Thoracic aorta (tissue), 2 donors: ENCODE data around the gene NDUFA7. TPM values are rescaled to one million over a fixed set of nuclear protein-coding genes. Genes with fewer than 3 reads are reported as not detected.
"Not testable (repeated sequence)": the region's sequence is repeated elsewhere in the genome, so short reads cannot be mapped to it uniquely, and the experiment has no call there.

ENCODE experiments used
- ATAC-seq: fragments of 150-250 bp; one replicate; pipeline ENCODE4 v1.8.0; 2017; ENCODE audit warnings: low read depth; ENCODE audit not compliant: insufficient number of reproducible peaks, low FRiP score
- DNase-seq: peaks from one replicate; pipeline ENCODE4 v3.0.0-alpha.2; 2020; ENCODE audit warnings: low spot score
- H3K27ac ChIP-seq, 2 donors: fragments of 200-600 bp; sonication (generic); 1 replicate in 1 of 2; 2 replicates in 1 of 2; pipeline ENCODE4 v1.5.1; 2016; ENCODE audit warnings: mild to moderate bottlenecking in 2 of 2, moderate library complexity in 2 of 2
- H3K27me3 ChIP-seq: fragments of 200-600 bp; sonication (generic); replicated peaks from 2 replicates; pipeline ENCODE4 v1.6.0; 2016; ENCODE audit warnings: mild to moderate bottlenecking; ENCODE audit not compliant: insufficient read depth
- H3K36me3 ChIP-seq: fragments of 200-600 bp; sonication (generic); one replicate; pipeline ENCODE4 v1.5.1; 2016
- H3K4me1 ChIP-seq, 2 donors: fragments of 200-600 bp; sonication (generic); 1 replicate in 1 of 2; 2 replicates in 1 of 2; pipeline versions ENCODE4 v1.5.1 to v1.6.0; 2016; ENCODE audit warnings: low read depth in 2 of 2, mild to moderate bottlenecking in 1 of 2; ENCODE audit not compliant: control insufficient read depth in 1 of 2
- H3K4me3 ChIP-seq: fragments of 200-600 bp; sonication (generic); 2 replicates; pipeline ENCODE4 v1.5.1; 2016; ENCODE audit warnings: mild to moderate bottlenecking
- H3K9me3 ChIP-seq: fragments of 200-600 bp; sonication (generic); 2 replicates; pipeline ENCODE4 v1.5.1; 2016
- CTCF ChIP-seq: fragments of 200-600 bp; sonication (generic); IDR thresholded peaks from one replicate; pipeline ENCODE4 v1.5.1; 2019; ENCODE audit warnings: antibody characterized with exemption
- total RNA-seq, 2 donors: library from RNA; depleted of rRNA; stranded (reverse); fragments of >200 nt; gene quantifications; one replicate each; pipeline versions ENCODE4 v1.1.0 to v1.2.3, GENCODE V29; 2016

NDUFA7 gene
- total RNA-seq, 2 donors from 2014 or later, result 9.2 to 22.2 TPM

GRCh38 chr19:8319807-8320520, 1.2 kb downstream of the NDUFA7 start:
- Histone ChIP-seq H3K36me3 (peaks cover 26% of the 10 kb centered on the region), H3K27ac (no peak overlapping the region), H3K4me1 (peaks cover 22 to 26% of the 10 kb centered on the region in 2 donors), H3K4me3 (peak overlapping the region; percentile 91), H3K9me3 (no peaks in the 10 kb centered on the region), H3K27me3 (no peaks in the 10 kb centered on the region)
- ATAC-seq, result no peak
- TF ChIP-seq CTCF, result no peak
- no peak for DNase-seq

- not testable (repeated sequence) for ATAC-seq, H3K9me3 ChIP-seq, H3K27me3 ChIP-seq, H3K27ac ChIP-seq, H3K4me3 ChIP-seq, DNase-seq
- Histone ChIP-seq H3K36me3 (peaks cover 31% of the 10 kb centered on the region), H3K4me1 (peaks cover 22 to 26% of the 10 kb centered on the region in 2 donors)
These were observed 2.3 kb downstream of the NDUFA7 start for GRCh38 chr19:8318835-8319234.

DNA sequence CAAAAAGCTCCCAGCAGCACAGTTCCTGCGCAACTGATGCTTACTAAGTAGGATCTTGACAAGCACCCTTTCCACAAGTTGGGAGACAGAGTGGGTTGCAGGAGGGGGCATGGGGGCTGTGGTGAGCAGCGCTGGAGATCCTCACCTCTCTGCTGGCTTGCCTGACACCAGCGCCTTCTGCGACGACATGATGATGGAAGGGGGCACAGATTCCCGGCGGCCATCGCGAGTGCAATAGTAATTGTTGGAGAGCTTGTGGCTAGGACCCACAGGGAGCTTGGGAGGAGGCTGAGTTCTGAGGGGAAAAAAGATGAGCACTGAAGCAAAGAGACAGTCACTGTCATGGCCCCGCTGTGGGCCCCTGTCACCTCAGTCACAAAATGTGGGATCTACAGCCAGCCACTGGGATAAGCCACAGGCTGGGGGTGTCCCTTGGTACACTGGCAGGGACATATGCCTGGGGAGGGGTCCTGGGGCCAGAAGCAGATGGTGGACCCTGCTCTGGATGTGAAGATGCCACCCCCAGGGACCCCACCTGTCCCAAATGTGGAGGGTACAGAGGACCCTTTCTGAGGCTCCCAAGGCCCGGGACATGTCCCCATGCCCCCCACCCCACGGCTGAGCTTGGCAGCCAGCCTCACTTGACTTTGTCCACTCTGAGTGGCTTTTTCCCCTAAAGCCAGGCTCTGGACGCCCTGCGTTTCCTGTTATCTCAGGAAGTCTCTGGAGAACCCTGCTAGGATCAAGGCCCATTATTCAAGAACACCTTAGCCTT, 4.6 kb downstream of the NDUFA7 start:
- Histone ChIP-seq H3K9me3 (no peaks in the 10 kb centered on the region), H3K36me3 (peaks cover 23% of the 10 kb centered on the region), H3K27ac (no peak overlapping the region), H3K4me1 (peaks cover 9 to 12% of the 10 kb centered on the region in 2 donors), H3K27me3 (no peaks in the 10 kb centered on the region), H3K4me3 (no peak overlapping the region)
- ATAC-seq, result no peak
- DNase-seq, result no peak
- TF ChIP-seq CTCF, result no peak

DNA sequence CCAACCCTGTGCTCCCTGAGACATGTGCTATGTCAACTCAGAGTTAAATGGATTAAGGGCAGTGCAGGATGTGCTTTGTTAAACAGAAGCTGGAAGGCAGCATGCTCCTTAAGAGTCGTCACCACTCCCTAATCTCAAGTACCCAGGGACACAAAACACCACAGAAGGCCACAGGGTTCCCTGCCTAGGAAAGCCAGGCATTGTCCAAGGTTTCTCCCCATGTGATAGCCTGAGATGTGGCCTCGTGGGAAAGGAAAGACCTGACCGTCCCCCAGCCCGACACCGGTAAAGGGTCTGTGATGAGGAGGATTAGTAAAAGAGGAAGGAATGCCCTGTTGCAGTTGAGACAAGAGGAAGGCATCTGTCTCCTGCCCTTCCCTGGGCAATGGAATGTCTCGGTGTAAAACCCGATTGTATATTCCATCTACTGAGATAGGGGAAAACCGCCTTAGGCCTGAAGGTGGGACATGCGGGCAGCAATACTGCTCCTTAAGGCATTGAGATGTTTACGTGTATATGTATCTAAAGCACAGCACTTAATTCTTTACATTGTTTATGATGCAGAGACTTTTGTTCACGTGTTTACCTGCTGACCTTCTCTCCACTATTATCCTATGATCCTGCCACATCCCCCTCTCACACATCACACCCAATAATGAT, 6.1 kb downstream of the NDUFA7 start:
- H3K9me3 ChIP-seq, H3K4me1 ChIP-seq, ATAC-seq, H3K27me3 ChIP-seq, DNase-seq, H3K27ac ChIP-seq, H3K4me3 ChIP-seq: not testable (repeated sequence)
- peaks cover 34% of the 10 kb centered on the region for H3K36me3 ChIP-seq

DNA sequence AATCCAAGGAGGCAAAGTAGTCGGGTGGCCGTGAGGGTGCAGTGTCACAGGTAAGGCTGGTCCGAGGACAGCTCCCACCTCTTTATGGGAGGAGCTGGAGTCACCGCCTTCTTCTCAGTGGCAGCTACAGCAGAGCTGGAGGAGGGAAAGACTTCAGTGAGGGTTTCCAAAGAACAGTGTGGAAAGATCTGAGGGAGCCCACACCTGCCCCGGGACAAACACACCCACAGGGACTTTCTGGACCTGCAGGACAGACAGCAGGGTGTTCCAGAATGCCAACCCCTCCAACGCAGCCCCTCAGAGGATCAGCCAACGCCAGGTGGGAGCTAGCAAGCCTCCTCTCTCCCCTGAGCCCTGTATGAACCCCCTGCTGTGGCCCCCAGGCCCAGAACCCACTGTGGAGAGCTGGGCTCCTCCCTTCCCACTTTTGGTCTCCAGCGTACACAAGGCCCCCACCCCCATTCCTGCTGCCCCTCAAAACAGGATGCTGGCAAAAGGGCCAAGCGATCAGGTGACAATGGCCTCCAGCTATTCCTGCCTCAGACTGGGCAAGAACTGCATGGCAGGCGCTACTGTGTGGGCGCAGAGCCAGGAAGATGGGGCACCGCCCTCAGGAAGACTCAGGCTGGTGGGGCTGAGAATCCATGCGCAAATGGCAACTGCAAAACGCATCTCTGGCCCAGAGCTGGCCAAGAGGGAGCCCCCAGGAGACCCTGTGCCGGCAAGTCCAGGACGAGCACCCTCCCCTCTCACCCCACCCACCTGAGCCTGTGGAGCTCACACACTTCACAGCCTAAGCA, 9.5 kb downstream of the NDUFA7 start:
- ATAC-seq (no peak), DNase-seq (no peak)
- H3K27ac ChIP-seq, result no peak overlapping the region
- H3K4me3 ChIP-seq, result no peak overlapping the region
- no peak for TF ChIP-seq CTCF
- H3K9me3 ChIP-seq, result no peaks in the 10 kb centered on the region
- peaks cover 34% of the 10 kb centered on the region for H3K36me3 ChIP-seq
- H3K27me3 ChIP-seq, result no peaks in the 10 kb centered on the region
- peaks cover 14 to 24% of the 10 kb centered on the region in 2 donors for H3K4me1 ChIP-seq
